Lower lobe of right lung (tissue), 2 donors: ENCODE measurements around the gene SLC48A1. TPM values are rescaled to one million over a fixed set of nuclear protein-coding genes. Genes with fewer than 3 reads are reported as not detected.

ENCODE experiments used
- ATAC-seq, 2 donors: fragments of 200-7000 bp; cut with Tn5 transposase; one replicate each; pipeline ENCODE4 v1.9.1; 2020 to 2022; ENCODE audit warnings: mild to moderate bottlenecking in 2 of 2, moderate library complexity in 2 of 2
- DNase-seq: peaks from one replicate; pipeline ENCODE4 v3.0.0-alpha.2; 2020
- H3K27ac ChIP-seq: fragments of 200-600 bp; one replicate; pipeline ENCODE4 v1.8.0; 2022
- H3K27me3 ChIP-seq: fragments of 200-600 bp; one replicate; pipeline ENCODE4 v1.8.0; 2022; ENCODE audit warnings: low read depth
- H3K36me3 ChIP-seq: fragments of 200-600 bp; one replicate; pipeline ENCODE4 v1.8.0; 2022; ENCODE audit warnings: mild to moderate bottlenecking
- H3K4me1 ChIP-seq: fragments of 200-600 bp; one replicate; pipeline ENCODE4 v1.8.0; 2022
- H3K4me3 ChIP-seq: fragments of 200-600 bp; one replicate; pipeline ENCODE4 v1.8.0; 2022; ENCODE audit warnings: mild to moderate bottlenecking
- H3K9me3 ChIP-seq: fragments of 200-600 bp; one replicate; pipeline ENCODE4 v1.8.0; 2022
- intact Hi-C: fragments of 100-400 bp; cut with DNase I; formaldehyde crosslinking; loops from one replicate; pipeline ENCODE4 v1.11.0; 2022
- total RNA-seq: library from RNA; stranded (reverse); fragmentation: NEBNext Ultra II Directional; extraction: Animal tissue kit (Norgen Biotek cat#: 25700); gene quantifications from one replicate; pipeline ENCODE4 v1.2.1, GENCODE V29; 2021
- TF ChIP-seq, protein P1 (sequence below): fragments of 200-600 bp; IDR thresholded peaks from one replicate; pipeline ENCODE4 v1.8.0; 2022; ENCODE audit warnings: antibody characterized with exemption, mild to moderate bottlenecking
- donor health status: DM: no; HTN: yes; CAD: no; lungs with severe emphysema.

SLC48A1 gene
- total RNA-seq, 1 donor from 2014 or later = 39.9 TPM

DNA sequence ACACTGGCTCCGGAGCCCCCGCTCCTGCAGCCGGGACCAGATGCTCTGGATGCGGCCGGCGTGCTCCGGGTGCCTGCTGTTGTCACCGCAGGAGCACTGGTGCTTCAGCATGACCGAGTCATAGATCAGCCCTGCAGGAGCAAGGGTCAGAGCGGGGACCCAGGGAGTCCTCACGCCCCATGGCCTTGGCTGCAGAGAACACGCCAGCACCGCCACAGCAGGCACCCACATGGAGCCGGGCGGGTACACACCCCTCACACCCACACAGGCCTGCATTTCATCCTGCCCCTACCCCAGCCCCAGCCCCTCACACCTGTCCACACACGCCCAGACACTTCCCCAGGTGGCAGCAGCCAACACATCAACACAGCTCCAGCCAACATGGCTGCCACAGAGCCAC lies 18.8 kb downstream of the SLC48A1 start:
- Histone ChIP-seq H3K9me3 (no peaks in the 10 kb centered on the region), H3K36me3 (peaks cover 100% of the 10 kb centered on the region), H3K4me3 (no peak overlapping the region), H3K27me3 (no peaks in the 10 kb centered on the region), H3K4me1 (no peaks in the 10 kb centered on the region), H3K27ac (no peak overlapping the region)
- TF ChIP-seq, protein P1, sequence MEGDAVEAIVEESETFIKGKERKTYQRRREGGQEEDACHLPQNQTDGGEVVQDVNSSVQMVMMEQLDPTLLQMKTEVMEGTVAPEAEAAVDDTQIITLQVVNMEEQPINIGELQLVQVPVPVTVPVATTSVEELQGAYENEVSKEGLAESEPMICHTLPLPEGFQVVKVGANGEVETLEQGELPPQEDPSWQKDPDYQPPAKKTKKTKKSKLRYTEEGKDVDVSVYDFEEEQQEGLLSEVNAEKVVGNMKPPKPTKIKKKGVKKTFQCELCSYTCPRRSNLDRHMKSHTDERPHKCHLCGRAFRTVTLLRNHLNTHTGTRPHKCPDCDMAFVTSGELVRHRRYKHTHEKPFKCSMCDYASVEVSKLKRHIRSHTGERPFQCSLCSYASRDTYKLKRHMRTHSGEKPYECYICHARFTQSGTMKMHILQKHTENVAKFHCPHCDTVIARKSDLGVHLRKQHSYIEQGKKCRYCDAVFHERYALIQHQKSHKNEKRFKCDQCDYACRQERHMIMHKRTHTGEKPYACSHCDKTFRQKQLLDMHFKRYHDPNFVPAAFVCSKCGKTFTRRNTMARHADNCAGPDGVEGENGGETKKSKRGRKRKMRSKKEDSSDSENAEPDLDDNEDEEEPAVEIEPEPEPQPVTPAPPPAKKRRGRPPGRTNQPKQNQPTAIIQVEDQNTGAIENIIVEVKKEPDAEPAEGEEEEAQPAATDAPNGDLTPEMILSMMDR = no peak
- ATAC-seq (no peak), DNase-seq (peak; percentile 32)
- intact Hi-C loops = no loop called here

DNA sequence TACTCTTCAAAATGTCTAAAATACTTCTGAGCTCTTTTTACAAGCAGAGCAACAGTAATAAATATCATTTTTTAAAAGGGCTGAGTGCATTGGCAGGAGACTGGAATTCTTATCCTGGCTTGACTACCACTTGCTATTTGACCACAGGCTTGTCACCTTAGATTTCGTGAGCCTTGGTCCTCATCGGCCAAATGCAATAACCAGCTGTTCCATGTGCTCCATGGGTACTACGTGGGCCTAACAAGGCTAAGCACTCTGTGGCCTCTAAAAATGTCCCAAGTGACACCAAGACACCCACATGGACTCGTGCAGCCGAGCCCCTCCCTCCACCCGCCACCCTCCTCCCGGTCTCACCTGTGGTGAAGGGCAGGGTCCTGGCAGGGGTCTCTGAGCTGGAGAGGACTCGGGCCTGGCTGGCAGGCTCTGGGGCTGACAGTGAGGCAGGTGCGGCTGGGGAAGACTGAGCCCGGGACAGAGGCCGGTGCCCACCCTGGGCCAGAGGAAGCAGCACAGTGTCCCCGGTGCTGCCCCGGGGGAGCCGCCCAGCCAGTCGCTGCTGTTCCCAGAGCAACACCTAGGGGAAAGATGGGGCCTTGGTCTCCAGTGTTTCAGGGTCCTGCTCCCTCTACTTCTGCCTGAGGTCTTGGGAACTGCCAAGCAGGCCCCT lies 20.1 kb downstream of the SLC48A1 start:
- intact Hi-C loops = no loop called here
- ATAC-seq (no peak), DNase-seq (peak; percentile 38)
- TF ChIP-seq, protein P1 = no peak
- H3K27ac ChIP-seq = no peak overlapping the region
- H3K4me1 ChIP-seq = no peaks in the 10 kb centered on the region
- H3K36me3 ChIP-seq = peaks cover 98% of the 10 kb centered on the region
- no peak overlapping the region for H3K4me3 ChIP-seq
- H3K9me3 ChIP-seq = no peaks in the 10 kb centered on the region
- H3K27me3 ChIP-seq = no peaks in the 10 kb centered on the region

DNA sequence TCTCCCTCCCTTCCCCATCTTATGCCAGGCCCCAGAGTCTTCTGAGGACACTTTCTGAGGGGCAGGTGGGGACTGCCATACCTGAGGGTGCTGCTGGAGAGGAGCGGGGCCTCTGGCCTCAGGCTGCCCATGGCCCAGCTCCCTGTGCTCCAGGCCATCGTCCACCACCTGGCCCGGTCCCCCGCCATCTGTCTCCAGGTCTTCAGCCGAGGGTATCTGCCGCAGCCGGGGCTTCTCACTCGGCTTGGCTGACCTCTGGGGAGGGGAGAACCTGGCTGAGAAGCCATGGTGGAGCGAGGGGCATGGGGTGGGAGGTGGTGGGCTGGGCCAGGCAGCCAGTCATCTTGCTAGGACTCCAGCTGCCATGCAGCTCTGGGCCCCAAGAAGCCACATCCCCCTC lies 21.6 kb downstream of the SLC48A1 start:
- DNase-seq = no peak
- Histone ChIP-seq H3K4me1 (peaks cover 14% of the 10 kb centered on the region), H3K9me3 (no peaks in the 10 kb centered on the region), H3K27ac (no peak overlapping the region), H3K27me3 (no peaks in the 10 kb centered on the region), H3K4me3 (no peak overlapping the region), H3K36me3 (peaks cover 94% of the 10 kb centered on the region)
- intact Hi-C loops = no loop called here
- ATAC-seq = no peak
- TF ChIP-seq, protein P1 = no peak

DNA sequence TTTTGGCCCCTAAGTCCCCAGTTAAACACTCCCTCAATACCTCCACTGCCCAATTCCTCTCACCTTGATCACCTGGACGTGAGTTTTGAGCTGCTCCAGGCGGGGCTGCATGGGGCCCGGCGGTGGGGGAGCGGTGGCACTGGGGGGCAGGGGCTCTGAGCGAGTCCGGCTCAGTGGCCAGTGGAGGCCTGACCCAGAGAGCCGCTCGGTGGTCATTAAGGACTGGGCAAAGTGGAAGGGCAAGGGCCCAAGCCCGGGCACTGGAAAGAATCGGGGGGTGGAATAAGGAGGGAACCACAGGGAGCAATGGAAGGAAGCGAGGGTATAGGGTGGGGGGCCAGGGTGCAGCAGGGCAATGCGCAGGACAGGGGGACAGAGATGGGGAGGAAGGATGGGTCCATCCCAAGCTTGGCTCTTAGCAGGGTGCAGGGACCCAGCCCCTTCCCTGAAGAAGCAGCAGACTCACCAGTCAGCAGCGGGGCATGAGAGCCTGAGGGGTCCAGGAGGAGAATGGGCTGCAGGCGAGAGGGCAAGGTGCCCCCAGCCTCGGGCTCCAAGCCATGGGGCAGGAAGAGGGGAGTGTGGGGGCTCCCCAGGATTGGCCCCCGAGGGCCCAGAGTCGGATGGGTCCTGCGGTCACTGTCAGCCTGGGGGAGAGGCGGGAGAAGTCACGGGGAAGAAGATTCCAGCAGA lies 22.2 kb downstream of the SLC48A1 start:
- no peak for DNase-seq
- intact Hi-C loops = no loop called here
- Histone ChIP-seq H3K27ac (no peak overlapping the region), H3K9me3 (no peaks in the 10 kb centered on the region), H3K27me3 (no peaks in the 10 kb centered on the region), H3K4me1 (peaks cover 20% of the 10 kb centered on the region), H3K4me3 (no peak overlapping the region), H3K36me3 (peaks cover 88% of the 10 kb centered on the region)
- TF ChIP-seq, protein P1 = no peak
- ATAC-seq = no peak

DNA sequence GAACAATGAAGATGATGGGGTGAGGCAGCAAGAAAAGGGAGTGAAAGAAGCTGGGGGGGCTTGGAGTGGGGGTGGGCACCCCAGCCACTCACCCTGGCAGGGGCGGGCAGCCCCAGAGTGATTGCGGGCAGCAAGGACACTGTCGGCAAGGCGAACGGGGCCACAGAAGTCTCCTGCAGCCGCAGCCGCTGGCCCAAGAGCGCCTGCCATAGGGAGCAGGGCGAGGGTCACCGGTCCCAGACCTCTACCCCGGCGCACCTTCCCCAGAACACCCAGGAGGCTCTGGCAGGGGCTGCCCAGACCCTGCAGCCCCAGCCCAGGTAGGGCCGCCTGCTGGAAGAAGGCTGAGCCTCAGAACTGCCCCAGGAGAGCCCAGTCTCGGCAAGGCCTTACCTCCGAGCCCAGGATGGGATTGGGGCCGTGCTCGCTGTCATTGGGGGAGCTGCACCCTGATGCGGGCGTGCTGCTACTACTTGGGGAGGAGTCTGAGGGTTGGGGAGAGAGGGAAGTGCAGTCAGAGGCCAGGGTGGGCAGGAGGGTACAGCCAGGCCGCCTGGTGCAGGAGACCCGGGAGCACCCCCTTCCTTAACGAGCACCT lies 22.9 kb downstream of the SLC48A1 start:
- peaks cover 26% of the 10 kb centered on the region for H3K4me1 ChIP-seq
- no peaks in the 10 kb centered on the region for H3K9me3 ChIP-seq
- no peak overlapping the region for H3K4me3 ChIP-seq
- DNase-seq = no peak
- H3K36me3 ChIP-seq = peaks cover 81% of the 10 kb centered on the region
- intact Hi-C loops = no loop called here
- TF ChIP-seq, protein P1 = no peak
- no peak overlapping the region for H3K27ac ChIP-seq
- H3K27me3 ChIP-seq = no peaks in the 10 kb centered on the region
- no peak for ATAC-seq
